B cell (primary cell): ENCODE measurements around the gene SHE.

Experiments
- CTCF ChIP-seq: fragments of 200-600 bp; IDR thresholded peaks from one replicate; pipeline ENCODE4 v1.8.0; 2022; ENCODE audit warnings: antibody characterized with exemption, mild to moderate bottlenecking
- EZH2 ChIP-seq: IDR thresholded peaks from 2 replicates; pipeline ENCODE4 v1.6.1; 2012; ENCODE audit warnings: borderline replicate concordance, low read depth, mild to moderate bottlenecking, moderate library complexity, low read length; ENCODE audit not compliant: insufficient read depth, poor library complexity, severe bottlenecking

- no peak for TF ChIP-seq CTCF
- peak; percentile 44 for TF ChIP-seq EZH2
Measured at GRCh38 chr1:154501423-154502065, 668 bp downstream of the SHE start.
